SK-N-DZ (cell line): ENCODE results near the gene C1S.
A peak's percentile ranks its signal among the peaks of the same experiment; 100 is the strongest.
"Not testable (repeated sequence)": the region's sequence is repeated elsewhere in the genome, so short reads cannot be mapped to it uniquely, and the experiment has no call there.

Experiments
- DNase-seq: peaks from one replicate; pipeline ENCODE4 v3.0.0-alpha.2; 2015; ENCODE audit warnings: low spot score

Gene C1S

GRCh38 chr12:7102582-7102981, 42.1 kb downstream of the C1S start:
- no peak for DNase-seq

GRCh38 chr12:7103837-7104584, 43.5 kb downstream of the C1S start:
- DNase-seq = no peak

DNA sequence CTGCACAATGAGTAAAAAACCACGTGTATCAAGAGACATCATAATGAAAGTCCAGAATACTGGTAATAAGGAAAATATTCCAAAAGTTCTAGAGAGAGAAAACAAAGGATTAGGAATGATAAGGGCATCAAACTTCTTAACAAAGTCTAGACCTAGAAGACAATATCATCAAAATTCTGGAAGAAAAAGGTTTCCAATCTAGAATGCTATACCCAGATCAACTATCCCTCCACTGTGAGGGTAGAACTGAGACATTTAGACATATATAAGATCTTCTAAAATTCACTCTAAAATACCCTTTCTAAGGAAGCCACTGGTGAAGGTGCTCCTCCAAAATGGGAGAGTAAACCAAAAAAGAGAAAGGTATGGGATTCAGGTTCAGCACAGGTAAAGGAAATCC, 45.6 kb downstream of the C1S start:
- DNase-seq = no peak

GRCh38 chr12:7107181-7107580, 46.7 kb downstream of the C1S start:
- DNase-seq = not testable (repeated sequence)

DNA sequence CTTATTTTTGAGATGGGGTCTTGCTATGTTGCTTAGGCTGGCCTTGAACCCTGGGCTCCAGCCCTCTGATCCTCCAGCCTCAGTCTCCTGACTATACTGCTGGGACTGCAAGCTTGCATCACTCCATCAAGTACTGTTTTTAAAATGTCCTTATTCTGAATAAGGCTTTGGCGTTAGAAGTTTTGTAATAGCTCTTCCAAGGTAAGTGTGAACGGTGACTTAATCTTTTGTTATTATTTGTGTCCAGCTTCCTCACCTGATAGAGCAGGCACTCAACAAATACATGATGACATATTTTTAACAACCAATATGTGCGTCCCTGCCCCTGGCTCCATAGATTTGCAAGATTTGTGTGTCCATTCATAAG, 47.1 kb downstream of the C1S start:
- DNase-seq = no peak

DNA sequence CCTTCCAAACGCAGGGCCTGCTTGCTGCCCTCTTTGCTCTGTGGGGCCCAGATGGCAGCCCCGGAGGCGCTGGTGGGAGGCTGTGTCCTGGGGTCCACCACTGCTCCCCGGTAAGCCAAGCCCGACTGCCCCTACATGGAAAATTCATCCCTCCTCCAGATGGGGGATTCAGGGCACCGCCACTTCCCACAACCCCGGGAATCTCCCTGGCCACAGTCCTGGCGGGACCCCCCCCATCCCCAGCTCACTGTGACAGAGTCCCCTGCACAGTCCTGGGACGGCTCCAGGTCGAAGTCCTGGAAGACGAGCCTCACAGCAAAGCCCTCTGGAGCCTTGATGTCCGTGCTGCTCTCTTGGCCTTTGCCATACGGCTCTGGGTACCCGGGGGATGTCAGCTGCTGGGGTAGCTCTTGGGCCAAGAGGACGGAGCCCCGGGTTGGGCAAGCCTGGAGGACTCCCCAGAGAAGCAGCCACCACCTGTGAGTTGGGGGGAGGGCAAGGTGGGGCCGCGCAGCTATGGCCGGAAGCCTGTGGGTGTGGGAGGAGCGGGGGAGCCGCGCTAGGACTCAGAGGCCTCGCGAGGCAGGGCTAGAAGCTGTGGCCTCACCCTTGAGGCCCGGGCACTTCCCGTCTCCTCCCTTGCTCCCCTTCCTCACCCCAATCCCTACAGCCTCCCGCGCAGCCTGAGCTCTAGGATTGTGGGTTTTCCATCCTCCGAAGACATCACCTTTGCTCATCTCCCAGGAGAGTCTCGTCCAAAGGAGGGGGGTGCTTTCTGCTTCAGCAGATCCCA, 47.7 kb downstream of the C1S start:
- DNase-seq = peak; percentile 82

DNA sequence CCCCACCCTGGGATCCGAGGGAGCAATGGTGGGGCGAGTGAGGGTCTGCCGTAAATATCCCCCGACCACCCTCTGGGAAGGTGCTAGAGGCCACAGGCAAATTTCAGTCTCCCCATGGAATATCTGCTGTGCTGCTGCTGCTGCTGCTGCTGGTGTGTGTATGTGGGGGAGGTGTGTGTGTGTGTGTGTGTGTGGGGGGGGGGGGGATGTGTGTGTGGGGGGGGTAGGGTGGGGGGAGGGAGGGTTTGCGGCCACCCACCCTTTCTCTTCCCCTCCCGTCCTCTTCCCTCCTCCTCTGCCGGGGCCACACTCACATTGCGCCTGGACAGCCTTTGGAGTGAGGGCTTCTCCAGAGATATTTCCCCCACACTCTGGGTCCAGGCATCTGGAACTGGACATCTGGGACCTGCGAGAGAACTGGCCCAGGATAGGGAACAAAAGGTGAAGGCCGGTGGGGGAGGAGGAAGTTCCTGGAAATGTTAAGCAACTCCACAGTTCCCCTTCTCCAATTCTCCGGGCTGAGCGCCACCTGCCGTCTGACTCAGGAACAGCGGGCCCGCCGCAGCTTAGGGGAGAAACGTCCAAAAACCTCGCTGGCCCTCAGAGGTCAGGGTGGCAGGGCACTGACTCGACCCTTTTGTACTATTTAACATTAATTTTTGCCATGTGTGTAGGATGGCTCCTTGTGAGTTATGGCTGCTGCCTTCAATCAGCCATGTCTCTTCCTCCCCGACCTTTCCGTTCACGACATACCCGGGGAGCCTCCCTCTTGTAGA, 48.5 kb downstream of the C1S start, which contains the start of gene C1RL:
Gene C1RL (minus strand): TSS at position 419 of the 776 bp plus-strand sequence. CDS start 34 bp downstream, at position 385.
- peak; percentile 87 for DNase-seq

DNA sequence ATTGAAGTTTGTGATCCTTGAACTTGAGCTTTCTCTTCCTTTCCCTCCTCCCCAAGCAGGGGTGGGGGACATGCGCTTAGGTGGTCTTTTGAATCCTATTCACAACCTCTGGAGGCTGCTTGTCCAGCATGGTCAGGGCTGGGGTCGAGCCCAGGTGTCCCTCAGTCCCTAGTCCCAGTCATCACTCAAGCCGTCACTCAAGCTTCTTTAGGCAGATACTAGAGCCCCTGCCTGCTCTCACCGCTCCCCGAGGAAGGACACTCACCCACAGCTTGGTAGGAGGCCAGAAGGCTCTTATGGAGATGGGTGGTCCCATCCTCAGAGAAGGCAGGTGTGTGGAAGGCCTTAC, 49.0 kb downstream of the C1S start:
- no peak for DNase-seq

GRCh38 chr12:7110661-7111060, 50.1 kb downstream of the C1S start:
- DNase-seq = no peak

DNA sequence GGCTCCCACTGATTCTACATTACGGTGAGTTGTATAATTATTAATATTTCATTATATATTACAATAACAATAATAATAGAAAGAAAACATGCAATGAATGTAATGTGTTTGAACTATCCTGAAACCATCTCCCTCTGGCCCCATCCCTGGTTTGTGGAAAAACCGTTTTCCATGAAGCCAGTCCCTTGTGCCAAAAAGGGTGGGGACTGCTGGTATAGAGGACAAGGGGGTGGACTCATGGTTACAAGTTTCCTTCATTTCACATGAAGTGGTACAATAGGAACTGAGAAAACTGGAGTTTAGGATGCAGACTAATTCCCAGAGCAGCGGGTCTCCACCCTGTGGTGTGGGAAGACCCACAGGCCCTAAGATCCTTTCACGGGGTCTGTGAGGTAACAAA, 51.5 kb downstream of the C1S start:
- no peak for DNase-seq

DNA sequence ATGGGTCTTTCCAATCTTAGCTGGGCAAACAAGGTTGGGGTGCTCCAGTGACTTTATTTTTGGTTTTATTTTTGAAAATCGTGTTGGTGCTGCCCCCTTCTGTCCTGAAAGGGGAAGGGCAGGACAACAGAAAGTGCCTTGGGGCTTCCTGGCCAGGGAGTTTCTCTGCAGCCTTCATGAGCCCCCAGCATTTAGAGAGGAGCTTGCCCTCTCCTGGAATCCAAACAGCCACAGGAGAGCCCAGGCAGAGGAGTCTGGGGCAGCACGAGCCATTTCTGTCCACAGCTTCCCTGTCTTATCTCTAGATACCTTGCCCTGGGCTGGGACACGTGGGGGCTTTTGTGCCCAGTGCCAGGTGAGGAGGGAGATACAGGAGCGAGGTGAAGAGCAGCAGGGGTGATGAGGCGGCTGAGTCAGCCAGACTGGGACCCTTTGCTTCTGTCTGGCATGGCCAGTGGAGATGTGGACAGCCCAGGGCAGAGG, 52.9 kb downstream of the C1S start:
- DNase-seq = peak; percentile 53

DNA sequence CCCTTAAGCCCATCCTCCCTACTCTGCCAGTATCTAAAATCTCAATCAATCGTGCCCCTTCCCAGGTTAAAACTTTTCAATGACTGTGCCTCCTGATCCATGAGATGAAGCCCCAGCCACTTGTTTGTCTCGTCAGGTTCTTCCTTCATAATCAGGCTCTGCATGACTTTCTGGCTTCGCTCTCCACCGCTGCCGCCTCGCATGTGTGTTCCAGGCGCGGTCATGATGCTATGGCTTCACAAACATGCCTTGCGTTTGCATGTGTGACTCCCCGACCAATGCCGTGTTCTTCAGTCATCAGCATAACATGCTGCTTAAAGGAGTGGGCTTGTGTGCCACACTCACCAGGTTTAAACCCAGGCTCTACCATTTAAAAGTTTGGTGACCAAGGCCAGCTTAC, 53.5 kb downstream of the C1S start:
- no peak for DNase-seq

- DNase-seq = no peak
Measured at GRCh38 chr12:7114851-7115250, 54.3 kb downstream of the C1S start.

DNA sequence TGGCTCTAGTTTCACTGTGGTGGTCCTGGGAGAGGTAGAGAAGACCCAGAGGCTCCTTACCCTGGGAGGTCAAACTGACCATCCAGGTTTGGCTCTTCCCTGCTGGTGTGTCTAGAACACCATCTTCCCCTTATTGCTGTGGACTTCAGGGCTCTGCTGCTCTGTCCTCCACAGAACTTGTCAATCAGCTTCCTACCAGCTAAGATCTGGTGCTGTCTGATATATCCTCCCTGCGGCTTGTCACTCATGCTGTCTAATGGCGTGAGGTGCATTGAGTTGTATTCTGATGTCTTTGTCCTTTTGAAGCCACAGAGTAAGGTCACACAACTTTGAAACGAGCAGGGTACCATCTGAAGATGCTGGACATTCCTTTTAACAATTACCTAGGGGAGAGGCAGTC, 55.7 kb downstream of the C1S start:
- DNase-seq = no peak

GRCh38 chr12:7116916-7117315, 56.4 kb downstream of the C1S start:
- no peak for DNase-seq

DNA sequence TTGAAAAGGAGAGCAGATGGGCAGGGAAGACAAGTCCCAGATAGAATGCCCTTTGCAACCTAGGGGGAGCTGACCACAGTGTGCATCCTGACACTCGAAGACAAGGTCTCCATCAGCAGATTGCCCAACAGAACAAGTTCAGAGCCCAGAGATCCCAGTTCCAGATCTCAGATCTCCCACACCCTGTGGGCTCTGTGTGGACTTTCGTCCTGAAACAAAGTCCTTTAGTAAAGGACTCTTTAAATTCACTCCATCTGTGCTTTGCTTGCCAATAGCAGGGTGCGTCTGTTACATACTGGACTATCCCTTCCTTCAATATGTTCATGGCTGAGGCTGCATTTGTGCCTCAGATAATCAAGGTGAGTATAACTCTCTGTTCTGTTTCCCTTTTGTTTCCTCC, 57.2 kb downstream of the C1S start:
- no peak for DNase-seq

- DNase-seq = no peak
Measured at GRCh38 chr12:7118881-7119280, 58.4 kb downstream of the C1S start.

DNA sequence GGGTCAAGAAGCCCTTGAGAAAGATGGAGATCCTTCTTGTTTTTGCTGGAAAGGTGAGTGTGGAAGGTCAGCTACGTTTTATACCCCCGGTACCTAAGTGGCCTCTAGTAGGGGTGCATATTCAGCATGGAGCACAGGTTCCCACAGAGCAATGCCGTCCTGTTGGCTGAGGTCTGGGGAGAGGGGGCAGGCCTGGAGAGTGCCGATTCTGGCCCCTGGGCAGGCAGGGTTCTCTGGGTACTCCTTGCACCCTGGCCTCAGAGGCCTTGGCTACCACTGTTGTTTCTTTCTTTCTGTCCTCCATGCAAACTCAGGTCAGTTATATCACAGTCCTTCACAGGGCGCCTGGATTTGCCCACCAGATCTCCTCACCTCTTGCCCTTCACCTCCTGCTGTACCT, 59.6 kb downstream of the C1S start:
- DNase-seq = no peak
